Measurements from ENCODE around the gene CX3CR1. TPM values are rescaled to one million over a fixed set of nuclear protein-coding genes. Genes with fewer than 3 reads are reported as not detected.
"Not testable (repeated sequence)": the region's sequence is repeated elsewhere in the genome, so short reads cannot be mapped to it uniquely, and the experiment has no call there.

The CX3CR1 gene, protein sequence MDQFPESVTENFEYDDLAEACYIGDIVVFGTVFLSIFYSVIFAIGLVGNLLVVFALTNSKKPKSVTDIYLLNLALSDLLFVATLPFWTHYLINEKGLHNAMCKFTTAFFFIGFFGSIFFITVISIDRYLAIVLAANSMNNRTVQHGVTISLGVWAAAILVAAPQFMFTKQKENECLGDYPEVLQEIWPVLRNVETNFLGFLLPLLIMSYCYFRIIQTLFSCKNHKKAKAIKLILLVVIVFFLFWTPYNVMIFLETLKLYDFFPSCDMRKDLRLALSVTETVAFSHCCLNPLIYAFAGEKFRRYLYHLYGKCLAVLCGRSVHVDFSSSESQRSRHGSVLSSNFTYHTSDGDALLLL
- not detected in 2 replicates for total RNA-seq (2014; rRNA removed; shearing (Covaris generic))

DNA sequence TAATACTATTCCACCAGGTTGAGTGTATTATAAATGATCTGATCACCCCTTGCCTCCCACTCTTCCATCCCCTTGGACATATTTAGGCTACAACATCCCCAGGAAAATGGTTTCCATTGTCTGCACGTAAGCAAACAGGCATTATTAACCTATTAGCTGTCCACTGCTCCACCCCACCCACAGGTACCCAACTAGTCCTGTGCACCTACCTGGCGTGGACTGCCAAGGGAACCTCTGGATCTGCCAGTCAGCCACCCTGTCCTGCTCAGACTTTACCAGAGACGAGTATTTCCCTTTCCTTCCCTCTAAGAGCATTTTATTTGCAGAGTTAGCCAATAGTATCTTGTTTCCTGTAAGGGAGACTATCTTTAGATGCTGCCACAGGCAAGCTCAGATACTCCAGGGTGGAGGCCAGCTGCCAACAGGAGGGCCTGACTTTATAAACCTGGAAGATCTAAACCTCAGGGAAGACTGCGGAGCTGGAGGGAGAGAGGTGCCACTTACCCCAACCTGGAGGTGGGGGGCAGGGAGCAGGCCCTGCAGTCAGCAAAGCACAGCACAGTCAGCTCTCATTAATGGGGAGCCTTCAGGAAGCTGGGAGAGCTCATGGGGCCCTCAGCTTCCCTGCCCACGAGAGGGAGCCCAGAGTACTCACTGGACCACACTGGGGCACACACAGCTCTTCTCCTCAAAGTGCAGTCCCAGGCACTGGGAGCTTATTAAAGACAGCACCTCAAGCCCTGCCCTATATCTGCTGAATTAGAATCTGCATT is at the start of gene CX3CR1:
Gene CX3CR1, minus strand, starts transcription at position 292 of the 773 bp plus-strand sequence. CDS start 13,527 bp downstream, outside the sequence.
- DNase-seq (ENCODE audit: low read depth): no peak

DNA sequence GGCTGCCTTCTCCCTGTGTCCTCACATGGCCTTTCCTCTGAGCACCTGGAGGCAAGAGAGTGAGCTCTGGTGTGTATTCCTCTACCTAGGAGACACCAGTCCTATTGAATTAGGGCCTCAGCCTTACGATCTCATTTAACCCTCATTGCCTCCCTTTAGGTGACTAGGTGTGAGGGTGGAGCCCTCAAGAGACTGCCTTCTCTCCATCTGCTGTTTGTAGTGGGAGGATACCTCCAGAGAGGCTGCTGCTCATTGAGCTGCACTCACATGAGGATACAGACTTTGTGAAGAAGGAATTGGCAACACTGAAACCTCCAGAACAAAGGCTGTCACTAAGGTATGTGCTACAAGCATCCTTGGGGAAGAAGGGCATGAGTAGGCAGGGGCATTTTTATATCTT is 49.7 kb upstream of the CX3CR1 start, which contains the start of gene CCR8:
Gene CCR8, plus strand, starts transcription at position 217 of the 400 bp plus-strand sequence. CDS start 2,623 bp downstream, outside the sequence.
- no peak for DNase-seq (ENCODE audit: low read depth)

DNA sequence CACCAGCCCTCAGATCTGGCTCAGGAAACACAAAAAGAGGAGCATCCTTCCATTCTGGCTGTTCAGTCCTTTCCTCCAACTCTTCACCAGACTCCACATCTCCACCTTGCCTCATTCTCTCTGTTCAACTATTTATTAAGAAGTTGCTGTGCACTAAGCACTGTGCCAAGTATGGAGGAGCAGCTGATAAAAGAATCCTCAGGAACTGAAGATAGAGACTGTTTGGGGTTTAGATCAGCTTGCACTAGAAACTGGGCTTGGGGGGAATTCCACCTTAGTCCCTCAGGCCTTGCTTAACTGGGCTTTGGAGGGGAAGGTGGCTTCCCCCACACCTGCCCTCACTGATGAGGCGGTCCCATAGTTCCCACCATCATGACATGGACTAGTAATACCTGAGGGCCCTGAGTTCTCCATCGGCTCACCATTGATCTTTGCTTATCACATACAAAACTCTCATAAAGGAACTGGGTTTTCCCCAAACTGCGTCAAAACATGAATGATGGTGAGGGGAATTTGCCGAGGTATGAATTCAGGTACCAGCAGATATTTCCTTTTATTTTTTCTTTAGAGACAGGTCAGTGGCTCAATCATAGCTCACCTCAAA is 48.0 kb upstream of the CX3CR1 start:
- DNase-seq (ENCODE audit: low read depth): no peak

DNA sequence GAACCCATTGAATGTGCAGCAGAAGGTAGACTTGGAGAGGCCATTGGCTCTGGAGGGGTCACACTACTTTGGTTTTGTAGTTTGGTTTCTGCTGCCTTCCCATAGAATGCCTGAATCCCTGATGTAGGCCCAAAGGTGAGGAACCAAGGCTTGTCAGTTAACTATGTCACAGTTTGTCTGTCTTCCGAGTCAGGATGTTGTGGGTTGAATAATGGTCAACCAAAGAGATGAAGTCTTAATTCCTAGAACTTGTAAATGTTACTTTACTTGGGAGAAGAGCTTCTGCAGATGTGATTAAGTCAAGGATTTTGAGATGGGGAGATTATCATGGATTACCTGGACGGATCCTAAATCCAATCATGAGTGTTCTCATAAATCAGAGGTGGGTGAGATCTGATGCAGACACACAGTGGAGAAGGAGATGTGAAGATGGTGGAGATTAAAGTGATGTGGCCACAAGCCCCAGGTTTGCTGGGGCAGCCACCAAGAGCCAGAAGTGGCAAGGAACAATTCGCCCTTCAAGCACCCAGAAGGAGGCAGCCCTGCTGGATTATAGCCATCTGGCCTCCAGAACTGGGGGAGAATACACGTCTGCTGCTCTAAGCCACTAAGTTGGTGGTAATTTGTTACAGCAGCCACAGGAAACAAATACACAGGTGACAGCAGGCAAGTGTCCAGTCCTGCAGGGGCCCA is 47.4 kb upstream of the CX3CR1 start:
- DNase-seq (ENCODE audit: low read depth): no peak

DNA sequence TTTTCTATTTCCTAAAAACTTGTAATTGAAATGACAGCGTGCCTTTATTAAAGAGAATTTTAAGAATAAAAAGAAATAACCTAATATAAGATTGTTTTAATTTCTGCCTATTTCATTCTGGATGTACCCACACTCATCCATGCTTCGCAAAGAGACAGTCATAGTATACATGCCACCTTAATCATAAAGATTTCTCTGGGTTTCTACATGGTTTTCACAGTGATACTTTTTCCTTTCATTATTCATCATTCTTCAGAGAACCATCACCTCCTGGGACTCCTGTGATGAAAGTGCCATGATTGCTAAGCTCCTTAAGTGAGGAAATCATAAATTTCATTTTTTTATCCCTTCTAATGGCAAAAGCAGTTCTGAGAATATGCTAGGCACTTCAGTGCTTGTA is 45.4 kb upstream of the CX3CR1 start:
- no peak for DNase-seq (ENCODE audit: low read depth)

DNA sequence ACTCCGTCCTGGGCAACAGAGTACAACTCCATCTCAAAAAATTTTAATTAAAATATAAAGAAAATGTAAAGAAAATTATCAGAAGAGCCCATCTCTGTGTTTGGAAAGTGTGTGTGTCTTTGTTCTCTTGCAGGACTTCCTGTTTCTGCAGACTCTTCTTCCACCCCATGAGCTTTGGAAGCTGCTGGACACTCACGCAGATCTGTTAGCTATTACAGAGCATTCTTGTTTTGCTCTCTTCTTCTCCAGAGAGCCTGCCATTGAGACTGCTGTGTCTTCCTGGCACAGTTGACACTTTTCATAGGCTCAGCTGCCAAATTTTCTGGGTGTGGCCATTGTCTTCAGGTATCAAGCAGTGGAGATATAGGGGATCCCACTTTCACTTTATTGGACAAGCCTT is 43.7 kb upstream of the CX3CR1 start:
- no peak for DNase-seq (ENCODE audit: low read depth)

DNA sequence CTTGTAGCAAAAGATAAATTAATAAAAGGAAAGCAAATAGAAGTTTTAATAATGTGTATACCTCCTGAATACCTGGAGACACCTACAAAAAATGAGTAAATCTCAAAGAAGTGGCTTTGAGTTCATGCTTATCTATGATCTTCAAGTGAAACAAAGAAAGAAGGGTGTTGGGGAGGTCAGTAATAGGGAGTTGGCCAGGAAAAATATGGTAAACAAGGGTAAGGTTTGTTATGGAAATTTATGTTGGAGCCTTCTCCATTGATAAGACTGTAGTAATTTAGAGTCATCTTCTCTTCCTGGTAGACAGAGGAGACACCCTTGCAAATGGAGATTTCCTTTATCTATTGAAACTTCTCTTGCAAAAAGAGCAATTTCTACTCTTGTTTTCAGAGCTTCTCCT is 43.1 kb upstream of the CX3CR1 start:
- no peak for DNase-seq (ENCODE audit: low read depth)

DNA sequence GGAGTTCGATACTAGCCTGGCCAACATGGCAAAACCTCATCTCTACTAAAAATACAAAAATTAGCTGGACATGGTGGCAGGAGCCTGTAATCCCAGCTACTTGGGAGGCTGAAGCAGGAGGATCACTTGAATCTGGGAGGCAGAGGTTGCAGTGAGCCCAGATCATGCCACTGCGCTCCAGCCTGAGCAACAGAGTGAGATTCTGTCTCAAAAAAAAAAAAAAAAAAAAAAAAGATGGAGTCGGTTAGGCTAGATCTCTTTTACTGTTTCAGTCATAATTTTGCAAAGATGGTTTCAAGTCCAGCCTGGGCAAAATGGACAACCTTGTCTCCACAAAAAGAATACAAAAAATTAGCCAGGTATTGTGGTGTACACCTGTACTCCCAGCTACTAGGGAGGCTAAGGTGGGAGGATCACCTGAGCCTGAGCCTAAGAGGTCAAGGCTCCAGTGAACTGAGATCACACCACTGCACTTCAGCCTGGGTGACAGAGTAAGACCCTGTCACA is 42.4 kb upstream of the CX3CR1 start:
- not testable (repeated sequence) for DNase-seq (ENCODE audit: low read depth)

DNA sequence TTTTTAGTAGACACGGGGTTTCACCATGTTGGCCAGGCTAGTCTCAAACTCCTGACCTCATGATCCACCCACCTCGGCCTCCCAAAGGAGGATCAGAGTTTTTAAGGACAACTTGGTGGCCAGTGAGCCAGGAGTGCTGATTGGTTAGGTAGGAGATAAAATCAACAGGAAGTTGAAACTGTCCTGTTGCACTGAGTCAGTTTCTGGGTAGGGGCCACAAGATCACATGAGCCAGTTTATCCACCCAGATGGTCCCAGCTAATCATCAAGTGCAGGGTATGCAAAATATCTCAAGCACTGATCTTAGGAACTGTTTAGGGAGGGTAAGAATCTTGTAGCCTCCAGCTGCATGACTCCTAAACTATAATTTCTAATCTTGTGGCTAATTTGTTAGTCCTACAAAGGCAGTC is 41.7 kb upstream of the CX3CR1 start:
- not testable (repeated sequence) for DNase-seq (ENCODE audit: low read depth)

DNA sequence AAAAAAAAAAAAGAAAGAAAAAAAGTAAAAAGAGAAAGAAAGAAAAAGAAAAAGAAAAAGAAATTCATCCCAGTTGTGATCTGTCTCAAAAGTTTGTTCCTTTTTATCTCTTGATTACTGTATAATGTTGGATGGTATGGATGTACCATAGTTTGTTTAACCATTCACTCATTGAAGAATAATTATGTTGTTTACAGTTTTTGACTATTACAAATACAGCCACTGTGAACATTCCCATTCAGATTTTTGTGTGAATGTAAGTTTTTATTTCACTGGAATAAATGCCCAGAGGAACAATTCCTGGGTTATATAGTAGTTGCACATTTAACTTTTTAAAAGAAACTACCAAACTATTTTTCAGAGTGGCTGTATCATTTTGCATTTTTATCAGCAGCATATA is 39.4 kb upstream of the CX3CR1 start:
- DNase-seq (ENCODE audit: low read depth): no peak

DNA sequence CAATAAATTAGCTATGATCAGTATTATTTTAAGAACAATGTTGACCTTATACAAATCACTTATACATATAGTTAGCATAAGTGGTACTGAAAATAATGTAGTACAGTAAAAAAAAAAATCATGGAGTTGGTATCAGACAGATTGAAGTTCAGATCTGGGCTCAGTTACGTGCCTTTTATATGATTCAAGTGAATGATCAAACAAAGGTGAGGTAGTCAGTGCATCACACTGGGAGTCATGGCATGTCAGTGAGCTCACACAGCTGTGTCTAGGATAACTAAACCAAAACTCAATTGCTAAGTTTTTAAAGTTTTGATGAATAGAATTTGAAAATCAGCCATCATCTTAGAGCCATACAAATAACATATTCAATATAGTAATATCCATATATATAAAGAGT is 38.5 kb upstream of the CX3CR1 start:
- no peak for DNase-seq (ENCODE audit: low read depth)

DNA sequence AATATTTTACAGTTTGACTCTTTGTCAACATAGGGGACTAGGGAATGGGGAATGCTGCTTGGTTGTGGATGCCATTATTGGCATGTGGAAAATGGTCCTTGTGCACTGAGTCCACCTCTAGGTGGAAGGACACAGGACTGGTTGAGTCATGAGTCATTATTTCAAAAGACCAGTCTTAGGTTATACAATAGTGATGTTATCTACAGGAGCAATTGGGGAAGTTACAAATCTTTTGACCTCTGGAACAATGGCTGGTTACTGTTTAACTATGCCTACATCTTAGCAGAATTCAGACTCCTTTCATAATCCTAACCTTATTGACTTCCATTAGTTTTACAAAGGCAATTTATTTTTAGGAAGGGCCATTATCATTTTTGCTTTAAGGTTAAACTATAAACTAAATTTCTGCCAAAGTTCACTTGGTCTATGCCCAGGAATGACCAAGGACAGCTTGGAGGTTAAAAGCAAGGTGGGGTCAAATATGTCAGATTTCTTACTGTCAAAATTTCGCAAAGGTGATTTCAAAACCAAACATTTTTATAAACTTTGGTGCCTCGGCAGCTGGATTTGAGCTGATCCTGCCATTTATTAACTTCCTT is 37.8 kb upstream of the CX3CR1 start:
- no peak for DNase-seq (ENCODE audit: low read depth)

DNA sequence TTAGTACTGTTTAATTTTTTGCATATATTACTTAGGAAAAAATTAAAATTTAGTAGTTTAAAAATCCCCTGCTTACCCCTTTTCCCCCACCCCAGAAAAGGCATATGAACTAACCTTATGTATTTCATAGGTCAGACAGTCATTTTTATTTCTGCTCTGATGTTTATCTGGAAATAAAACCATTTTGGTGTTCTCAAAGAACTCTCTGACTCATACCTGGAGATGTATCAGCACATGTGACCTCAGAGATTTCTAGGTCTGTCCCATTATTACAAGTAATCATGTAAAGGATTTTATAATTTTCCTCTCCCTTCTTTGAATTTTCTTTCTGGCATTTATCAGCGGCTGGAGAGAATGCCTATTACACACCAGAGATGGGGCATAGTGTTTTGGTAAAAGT is 35.6 kb upstream of the CX3CR1 start:
- no peak for DNase-seq (ENCODE audit: low read depth)

DNA sequence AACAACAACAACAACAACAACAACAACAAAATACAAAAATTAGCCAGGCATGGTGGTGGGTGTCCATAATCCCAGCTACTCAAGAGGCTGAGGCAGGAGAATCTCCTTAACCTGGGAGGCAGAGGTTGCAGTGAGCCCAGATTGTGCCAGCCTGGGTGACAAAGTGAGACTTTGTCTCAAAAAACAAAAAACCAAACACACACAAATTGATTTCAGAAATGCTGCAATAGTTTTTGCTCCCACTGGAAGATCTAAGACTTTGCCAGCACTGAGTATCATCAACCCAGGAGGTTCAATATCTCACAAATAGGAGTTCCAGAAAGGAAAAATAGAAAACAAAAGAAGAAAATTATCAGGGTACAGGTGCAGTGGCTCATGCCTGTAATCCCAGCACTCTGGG is 33.5 kb upstream of the CX3CR1 start:
- DNase-seq (ENCODE audit: low read depth): no peak

DNA sequence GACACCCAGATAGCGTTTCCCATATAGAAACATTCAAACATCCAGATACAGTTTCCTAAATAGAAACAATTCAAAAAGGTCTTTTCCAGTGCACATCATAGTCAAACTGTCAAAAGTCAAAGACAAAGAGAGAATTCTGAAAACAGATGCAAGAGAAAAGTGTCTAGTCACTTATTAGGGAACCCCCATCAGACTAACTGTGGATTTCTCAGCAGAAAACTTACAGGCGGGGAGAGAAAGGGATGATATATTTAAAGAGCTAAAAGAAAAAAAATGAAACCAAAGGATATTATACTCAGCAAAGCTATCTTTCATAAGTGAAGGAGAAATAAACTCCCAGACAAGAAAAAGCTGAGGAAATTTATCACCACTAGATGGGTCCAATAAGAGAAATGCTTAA is 22.3 kb upstream of the CX3CR1 start:
- DNase-seq (ENCODE audit: low read depth): no peak

DNA sequence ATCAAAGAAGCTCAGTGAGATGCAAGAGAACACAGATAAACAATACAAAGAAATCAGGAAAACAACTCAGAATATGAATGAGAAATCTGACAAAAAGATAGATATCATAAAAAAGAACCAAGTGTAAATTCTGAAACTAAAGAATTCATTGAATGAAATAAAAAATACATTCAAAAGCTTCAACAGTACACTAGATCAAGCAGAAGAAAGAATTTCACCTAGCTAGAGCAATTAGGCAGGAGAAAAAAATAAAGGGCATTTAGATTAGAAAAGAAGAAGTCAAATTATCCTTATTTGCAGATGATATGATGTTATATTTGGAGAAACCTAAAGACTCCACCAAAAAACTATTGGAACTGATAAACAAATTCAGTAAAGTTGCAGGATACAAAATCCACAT is 19.4 kb upstream of the CX3CR1 start:
- no peak for DNase-seq (ENCODE audit: low read depth)

DNA sequence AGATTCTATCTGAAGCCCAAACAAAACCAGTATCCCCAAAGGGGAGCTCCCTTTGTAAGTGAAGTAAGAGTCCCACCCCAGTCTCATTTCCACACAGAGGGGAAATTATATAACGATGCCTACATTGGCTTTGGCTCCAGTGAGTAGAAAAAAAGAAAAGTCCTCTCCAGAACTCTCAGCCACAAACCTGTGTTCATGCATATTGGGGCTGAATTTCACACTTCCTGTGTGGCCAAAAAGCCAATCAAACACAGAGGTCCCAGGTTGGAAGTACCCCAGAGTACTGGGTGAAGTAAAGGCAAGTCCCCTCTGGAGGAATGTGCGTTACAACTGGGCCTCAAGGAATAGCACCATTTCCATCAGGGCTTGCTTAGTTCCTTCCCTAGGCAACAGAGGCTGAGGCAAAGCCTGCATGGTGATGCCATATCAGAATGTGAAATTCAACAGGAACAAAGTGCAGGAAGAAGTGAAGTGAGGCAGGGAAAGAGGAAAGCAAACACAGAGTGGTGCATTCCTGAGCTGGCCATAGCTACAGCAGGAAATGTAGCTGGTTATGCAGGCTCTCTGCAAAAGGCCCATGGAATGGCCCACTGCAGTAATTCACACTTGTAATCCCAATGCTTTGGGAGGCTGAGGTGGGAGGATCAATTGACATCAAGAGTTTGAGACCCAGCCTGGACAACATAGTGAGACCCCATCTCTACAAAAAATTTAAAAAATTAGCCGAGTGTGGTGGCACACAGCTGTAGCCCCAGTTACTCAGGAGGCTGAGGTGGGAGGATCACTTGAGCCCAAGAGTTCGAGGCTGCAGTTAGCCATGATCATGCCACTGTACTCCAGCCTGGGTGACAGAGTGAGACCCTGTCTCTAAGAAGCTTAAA is 16.6 kb upstream of the CX3CR1 start:
- DNase-seq (ENCODE audit: low read depth): no peak

DNA sequence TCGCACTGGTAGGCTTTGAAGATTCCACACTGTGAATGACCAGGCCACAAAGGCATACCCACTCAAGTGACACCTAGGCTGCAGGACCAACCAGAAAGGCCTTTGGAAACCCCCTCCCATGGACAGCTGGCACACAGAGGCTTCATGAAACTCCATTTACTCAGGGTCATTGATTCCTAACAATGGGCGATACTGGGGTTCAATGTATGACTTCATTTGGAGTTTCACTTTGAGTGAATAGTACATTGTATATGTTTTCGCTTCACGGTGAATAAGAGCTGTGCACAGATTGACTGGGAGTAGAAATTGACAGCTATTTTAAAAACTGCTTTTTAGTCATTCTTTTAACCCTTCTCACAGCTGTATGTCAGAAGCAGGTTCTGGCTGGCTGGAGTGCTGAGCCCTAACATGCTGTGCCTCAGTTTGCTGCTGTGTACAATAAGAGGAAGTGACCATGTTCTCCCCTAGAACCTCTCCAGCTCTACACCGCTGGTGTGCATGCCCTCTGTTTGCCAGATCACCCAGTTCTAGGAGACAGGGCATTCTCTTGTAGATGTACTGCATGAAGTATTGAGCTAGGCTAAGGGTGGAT is 15.4 kb upstream of the CX3CR1 start:
- no peak for DNase-seq (ENCODE audit: low read depth)

DNA sequence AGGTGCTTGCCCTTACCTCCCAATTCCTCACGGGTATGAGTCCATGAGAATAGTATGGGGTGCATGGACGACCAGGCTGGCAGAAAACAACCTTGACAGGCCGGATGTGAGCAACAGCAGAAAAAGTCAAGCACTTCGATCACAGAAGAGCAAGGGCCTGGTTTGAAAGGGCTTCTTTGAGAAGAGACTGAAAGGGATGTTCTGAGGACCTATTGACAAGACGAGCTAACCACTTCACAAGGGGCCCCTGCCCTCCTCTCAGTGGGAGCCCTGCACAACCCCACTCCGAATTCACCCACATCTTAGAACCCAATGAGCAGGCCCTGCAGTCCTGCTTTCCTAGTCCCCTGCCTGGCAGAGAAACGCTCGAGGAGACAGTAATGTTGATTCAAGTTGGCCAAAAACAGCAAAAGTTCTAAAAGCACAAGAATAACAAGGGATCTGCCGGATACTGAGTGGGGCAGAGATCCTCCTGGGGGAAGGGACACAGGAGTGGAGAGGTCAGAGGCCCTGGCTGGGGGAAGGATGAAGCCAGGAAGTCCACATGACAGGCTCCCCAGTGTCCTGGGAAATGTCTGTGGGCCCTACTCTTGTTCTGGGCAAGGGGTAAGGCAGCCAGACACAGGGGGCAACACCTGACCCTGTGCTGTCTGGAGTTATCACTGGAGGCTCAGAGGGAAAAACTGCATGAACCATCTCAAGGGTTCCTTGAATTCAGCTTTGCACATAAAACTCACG is 14.8 kb upstream of the CX3CR1 start:
- no peak for DNase-seq (ENCODE audit: low read depth)
